C4-2B (cell line): ENCODE results near the gene ERC2.

Experiments used
- H3K27ac ChIP-seq: fragments of 450-650 bp; 2 replicates; pipeline ENCODE4 v1.5.1; 2017
- CTCF ChIP-seq: fragments of 450-650 bp; conservative IDR thresholded peaks from 2 replicates; pipeline ENCODE4 v1.5.1; 2017; ENCODE audit warnings: mild to moderate bottlenecking
- ZFX ChIP-seq: fragments of 450-650 bp; IDR thresholded peaks from 2 replicates; pipeline ENCODE4 v1.6.1; 2017

The ERC2 gene

GRCh38 chr3:55576621-55577388, 891.5 kb downstream of the ERC2 start:
- no peak for TF ChIP-seq CTCF
- TF ChIP-seq ZFX: no peak

GRCh38 chr3:55574671-55575070, 893.6 kb downstream of the ERC2 start:
- TF ChIP-seq CTCF: no peak
- no peak for TF ChIP-seq ZFX

More at GRCh38 chr3:55576621-55577388, 891.5 kb downstream of the ERC2 start:
- H3K27ac ChIP-seq: no peak overlapping the region

GRCh38 chr3:55572816-55573215, 895.5 kb downstream of the ERC2 start:
- no peak for TF ChIP-seq ZFX
- TF ChIP-seq CTCF: no peak
- no peak overlapping the region for H3K27ac ChIP-seq

More at GRCh38 chr3:55574671-55575070, 893.6 kb downstream of the ERC2 start:
- no peak overlapping the region for H3K27ac ChIP-seq

- no peak overlapping the region for H3K27ac ChIP-seq
- TF ChIP-seq ZFX (no peak), CTCF (no peak)
Observed at GRCh38 chr3:55571913-55572312, 896.4 kb downstream of the ERC2 start.

- no peak for TF ChIP-seq CTCF
- TF ChIP-seq ZFX: no peak
- no peak overlapping the region for H3K27ac ChIP-seq
Observed at GRCh38 chr3:55571216-55571813, 897.0 kb downstream of the ERC2 start.

- no peak for TF ChIP-seq ZFX
- TF ChIP-seq CTCF: no peak
- H3K27ac ChIP-seq: peak overlapping the region; percentile 92
Observed at GRCh38 chr3:55570271-55570711, 898.0 kb downstream of the ERC2 start.

GRCh38 chr3:55569033-55569599, 899.2 kb downstream of the ERC2 start:
- no peak for TF ChIP-seq CTCF
- TF ChIP-seq ZFX: no peak
- peak overlapping the region; percentile 92 for H3K27ac ChIP-seq
